ENCODE results near the gene UNC5A.

GRCh38 chr5:176822793-176823481 is 12.6 kb downstream of the UNC5A start:
- no peak for TF ChIP-seq CTCF (IDR thresholded peaks at IDR 0.05)
- TF ChIP-seq POLR2A (IDR thresholded peaks at IDR 0.05) = no peak
- no peak for TF ChIP-seq POLR2AphosphoS5 (IDR thresholded peaks at IDR 0.05; ENCODE audit: insufficient read depth in 1 of 2, low read depth in 1 of 2)
